HG03457 (cell line): ENCODE results near the gene CDO1.
"Not testable (repeated sequence)": the region's sequence is repeated elsewhere in the genome, so short reads cannot be mapped to it uniquely, and the experiment has no call there.

Experiments
- ATAC-seq: cut with Tn5 transposase; IDR thresholded peaks from one replicate; pipeline ENCODE4 v1.9.1; 2021; ENCODE audit warnings: moderate number of reproducible peaks; ENCODE audit not compliant: unreplicated experiment

The CDO1 gene

GRCh38 chr5:115831163-115831768 is 14.8 kb upstream of the CDO1 start:
- ATAC-seq = peak; percentile 65

- no peak for ATAC-seq
Measured at GRCh38 chr5:115829913-115830312, 13.5 kb upstream of the CDO1 start.

GRCh38 chr5:115825948-115826347 is 9.5 kb upstream of the CDO1 start:
- no peak for ATAC-seq

GRCh38 chr5:115824983-115825382 is 8.5 kb upstream of the CDO1 start:
- not testable (repeated sequence) for ATAC-seq

- ATAC-seq = no peak
Measured at GRCh38 chr5:115820846-115821245, 4.4 kb upstream of the CDO1 start.

- no peak for ATAC-seq
Measured at GRCh38 chr5:115818821-115819220, 2.4 kb upstream of the CDO1 start.

GRCh38 chr5:115817386-115817785 is 927 bp upstream of the CDO1 start:
- no peak for ATAC-seq

- ATAC-seq = no peak
Measured at GRCh38 chr5:115815693-115816225, 700 bp downstream of the CDO1 start.

GRCh38 chr5:115815006-115815692 is 1.3 kb downstream of the CDO1 start:
- no peak for ATAC-seq

GRCh38 chr5:115813719-115814118 is 2.7 kb downstream of the CDO1 start:
- ATAC-seq = no peak

- ATAC-seq = no peak
Measured at GRCh38 chr5:115812372-115812771, 4.1 kb downstream of the CDO1 start.

GRCh38 chr5:115811406-115811805 is 5.1 kb downstream of the CDO1 start:
- ATAC-seq = no peak

- no peak for ATAC-seq
Measured at GRCh38 chr5:115810761-115811160, 5.7 kb downstream of the CDO1 start.

GRCh38 chr5:115809946-115810345 is 6.5 kb downstream of the CDO1 start:
- no peak for ATAC-seq

- not testable (repeated sequence) for ATAC-seq
Measured at GRCh38 chr5:115808066-115808465, 8.4 kb downstream of the CDO1 start.

- ATAC-seq = no peak
Measured at GRCh38 chr5:115807654-115808052, 8.8 kb downstream of the CDO1 start.

- no peak for ATAC-seq
Measured at GRCh38 chr5:115806986-115807653, 9.3 kb downstream of the CDO1 start.

GRCh38 chr5:115801984-115802383 is 14.5 kb downstream of the CDO1 start:
- no peak for ATAC-seq

GRCh38 chr5:115801152-115801551 is 15.3 kb downstream of the CDO1 start:
- ATAC-seq = no peak

GRCh38 chr5:115800108-115800507 is 16.4 kb downstream of the CDO1 start:
- ATAC-seq = no peak

GRCh38 chr5:115798252-115798651 is 18.2 kb downstream of the CDO1 start:
- no peak for ATAC-seq

GRCh38 chr5:115796656-115797055 is 19.8 kb downstream of the CDO1 start:
- no peak for ATAC-seq
